ENCODE measurements around the gene XRCC1. TPM values are rescaled to one million over a fixed set of nuclear protein-coding genes. Genes with fewer than 3 reads are reported as not detected.

Gene XRCC1
- total RNA-seq, 1 experiment from 2014 or later = 38.0 TPM

GRCh38 chr19:43538922-43539321 lies 36.4 kb downstream of the XRCC1 start:
- H3K23ac ChIP-seq (ENCODE audit: insufficient read length, low read depth, low read length) = no peak overlapping the region
- Mint-ChIP-seq H3K36me3 (ENCODE audit: insufficient read depth in 1 of 3, low read depth in 3 of 3) (peaks cover 43 to 74% (median 64%) of the 10 kb centered on the region in 3 experiments), H3K4me3 (no peak overlapping the region), H3K4me1 (peaks cover 13% of the 10 kb centered on the region in 2 experiments), H3K27me3 (ENCODE audit: low read depth) (no peaks in the 10 kb centered on the region; the same call in 1 of the 2 replicates), H3K27ac (no peak overlapping the region), H3K9me3 (peaks cover 6 to 7% of the 10 kb centered on the region in 2 experiments; a peak in 4 of 5 replicates)
- no peak overlapping the region for H3K4ac ChIP-seq (ENCODE audit: low read depth, low read length)
- no peak overlapping the region for H2BK20ac ChIP-seq (ENCODE audit: low read depth, low read length, poor library complexity, severe bottlenecking)
- no peaks in the 10 kb centered on the region for H3K27me3 ChIP-seq (ENCODE audit: insufficient read depth, low read length)
- no peaks in the 10 kb centered on the region for H4K20me1 ChIP-seq (ENCODE audit: control insufficient read depth, insufficient read depth, insufficient read length)
- no peak overlapping the region for H2BK15ac ChIP-seq (ENCODE audit: low read depth, low read length)
- H2BK5ac ChIP-seq (ENCODE audit: insufficient read length, low read length) = no peak overlapping the region
- H3K9ac ChIP-seq (ENCODE audit: extremely low read depth, insufficient read length, low read length) = no peak overlapping the region
- no peak overlapping the region for H3K18ac ChIP-seq (ENCODE audit: insufficient read length, low read depth, low read length)
- no peak overlapping the region for H2BK120ac ChIP-seq (ENCODE audit: low read depth, low read length, poor library complexity, severe bottlenecking)
- H2AK5ac ChIP-seq (ENCODE audit: insufficient read length, low read length) = no peak overlapping the region
- TF ChIP-seq CTCF (conservative IDR thresholded peaks at IDR 0.05) = no peak
- H4K5ac ChIP-seq (ENCODE audit: insufficient read length, low read depth, low read length) = no peak overlapping the region
- H3K4me2 ChIP-seq (ENCODE audit: insufficient read depth, insufficient read length, low read length) = no peak overlapping the region
- H3K9me3 ChIP-seq (ENCODE audit: control insufficient read depth, low read depth, low read length) = no peaks in the 10 kb centered on the region
- no peak overlapping the region for H3K56ac ChIP-seq (ENCODE audit: insufficient read length, low read depth, low read length)
- no peak for DNase-seq
- no peak overlapping the region for H3K14ac ChIP-seq (ENCODE audit: insufficient read depth, low read length)
- H4K91ac ChIP-seq (ENCODE audit: insufficient read length, low read depth, low read length) = no peak overlapping the region
- H2BK12ac ChIP-seq (ENCODE audit: insufficient read length, low read depth, low read length) = no peak overlapping the region
- no peaks in the 10 kb centered on the region for H3K4me1 ChIP-seq (ENCODE audit: insufficient read depth, low read length)
- H3K27ac ChIP-seq (ENCODE audit: insufficient read length, low read depth, low read length) = no peak overlapping the region
- no peak overlapping the region for H3T11ph ChIP-seq (ENCODE audit: low read length)
- H2AFZ ChIP-seq (ENCODE audit: low read length) = no peak overlapping the region
- no peaks in the 10 kb centered on the region for H3K23me2 ChIP-seq (ENCODE audit: insufficient read length, low read depth, low read length, poor library complexity, severe bottlenecking)
- H3K79me1 ChIP-seq (ENCODE audit: insufficient read depth, low read depth, low read length, poor library complexity, severe bottlenecking) = no peaks in the 10 kb centered on the region
- no peak overlapping the region for H4K8ac ChIP-seq (replicated peaks; ENCODE audit: insufficient read length, low read depth, low read length)
- no peaks in the 10 kb centered on the region for H3K79me2 ChIP-seq (ENCODE audit: insufficient read depth, low read length)

All from H9 (cell line).